ENCODE measurements around the gene EDC4. TPM values are rescaled to one million over a fixed set of nuclear protein-coding genes. Genes with fewer than 3 reads are reported as not detected.

Gene EDC4
- polyA plus RNA-seq, 1 donor = 107 TPM

DNA sequence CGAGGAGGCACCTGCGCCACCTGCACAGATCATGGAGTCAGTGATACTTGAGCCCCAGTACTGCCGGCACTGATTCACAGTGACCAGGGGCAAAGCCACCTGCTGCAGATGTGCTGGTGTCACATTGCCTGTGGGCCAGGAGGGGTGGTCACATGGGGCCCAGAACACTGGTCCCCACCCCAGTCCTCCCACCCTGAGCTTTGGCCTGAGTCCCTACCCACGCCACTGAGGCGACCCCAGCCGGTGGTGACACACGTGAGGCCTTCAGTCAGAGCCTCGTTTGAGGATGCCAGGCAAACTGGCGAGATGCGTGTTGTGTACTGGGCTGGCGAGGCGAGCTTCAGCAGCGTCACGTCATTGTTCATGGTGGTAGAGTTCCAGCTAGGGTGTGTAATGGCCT is 57.3 kb downstream of the EDC4 start:
- no peak for DNase-seq (ENCODE audit: low read depth)

DNA sequence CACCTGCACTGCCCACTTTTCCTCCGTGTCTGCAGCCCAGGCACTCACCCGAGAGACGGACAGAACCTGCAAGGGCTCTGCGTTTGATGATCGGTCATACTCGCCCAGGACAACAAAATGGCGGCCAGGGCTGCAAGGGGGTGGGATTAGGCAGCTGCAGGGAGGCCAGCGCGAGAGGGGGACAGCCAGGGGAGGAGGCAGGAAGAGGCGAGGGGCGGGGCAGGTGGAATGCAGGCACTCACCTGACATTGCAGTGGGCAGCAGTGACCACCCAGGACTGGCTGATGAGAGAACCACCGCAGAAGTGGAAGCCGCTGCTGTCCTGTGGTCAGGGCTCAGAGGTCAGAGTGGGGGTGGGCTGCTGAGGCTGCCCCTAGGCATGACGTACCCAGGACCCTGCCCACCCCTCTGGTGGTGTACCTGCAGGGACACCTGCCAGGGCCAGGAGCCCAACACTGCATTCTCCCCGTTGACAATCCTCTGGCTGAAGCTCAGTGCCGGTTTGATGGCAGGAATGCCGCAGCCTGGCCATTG is 57.9 kb downstream of the EDC4 start:
- DNase-seq (ENCODE audit: low read depth) = no peak

Other genes with a start within 250 kb of the EDC4 start
- gene CARMIL2, start 227.9 kb upstream of the EDC4 start, polyA plus RNA-seq (ENCODE audit: insufficient read length) = 0.24 TPM
- 14.3 TPM for gene ACD, start 212.8 kb upstream of the EDC4 start, polyA plus RNA-seq (ENCODE audit: insufficient read length)
- 1.0 TPM for gene PARD6A, start 212.1 kb upstream of the EDC4 start, polyA plus RNA-seq (ENCODE audit: insufficient read length)
- gene ENKD1, start 206.3 kb upstream of the EDC4 start, polyA plus RNA-seq (ENCODE audit: insufficient read length) = 7.6 TPM
- 2.4 TPM for gene C16orf86, start 206.2 kb upstream of the EDC4 start, polyA plus RNA-seq (ENCODE audit: insufficient read length)
- gene GFOD2, start 153.7 kb upstream of the EDC4 start, polyA plus RNA-seq (ENCODE audit: insufficient read length) = 13.5 TPM
- 23.6 TPM for gene RANBP10, start 66.5 kb upstream of the EDC4 start, polyA plus RNA-seq (ENCODE audit: insufficient read length)
- gene TSNAXIP1, start 66.2 kb upstream of the EDC4 start, polyA plus RNA-seq (ENCODE audit: insufficient read length) = 1.4 TPM
- gene THAP11, start 30.7 kb upstream of the EDC4 start, polyA plus RNA-seq (ENCODE audit: insufficient read length) = 24.7 TPM
- gene NUTF2, start 26.1 kb upstream of the EDC4 start, polyA plus RNA-seq (ENCODE audit: insufficient read length) = 120 TPM
- 32.1 TPM for gene CENPT, start 25.4 kb upstream of the EDC4 start, polyA plus RNA-seq (ENCODE audit: insufficient read length)
- gene NRN1L, start 11.8 kb downstream of the EDC4 start, polyA plus RNA-seq (ENCODE audit: insufficient read length) = 1.1 TPM
- 21.0 TPM for gene PSKH1, start 20.2 kb downstream of the EDC4 start, polyA plus RNA-seq (ENCODE audit: insufficient read length)
- gene CTRL, start 58.8 kb downstream of the EDC4 start, polyA plus RNA-seq (ENCODE audit: insufficient read length) = 4.3 TPM
- gene PSMB10, start 63.8 kb downstream of the EDC4 start, polyA plus RNA-seq (ENCODE audit: insufficient read length) = 26.0 TPM
- gene LCAT, start 71.1 kb downstream of the EDC4 start, polyA plus RNA-seq (ENCODE audit: insufficient read length) = 20.3 TPM
- 40.4 TPM for gene SLC12A4, start 95.6 kb downstream of the EDC4 start, polyA plus RNA-seq (ENCODE audit: insufficient read length)
- not detected for gene DPEP3, start 107.4 kb downstream of the EDC4 start, polyA plus RNA-seq (ENCODE audit: insufficient read length)
- gene DPEP2, start 126.4 kb downstream of the EDC4 start, polyA plus RNA-seq (ENCODE audit: insufficient read length) = 1.5 TPM
- gene DPEP2NB, start 142.9 kb downstream of the EDC4 start, polyA plus RNA-seq (ENCODE audit: insufficient read length) = not detected
- gene DDX28, start 150.2 kb downstream of the EDC4 start, polyA plus RNA-seq (ENCODE audit: insufficient read length) = 4.8 TPM
- gene DUS2, start 150.2 kb downstream of the EDC4 start, polyA plus RNA-seq (ENCODE audit: insufficient read length) = 10.1 TPM
- gene NFATC3, start 212.3 kb downstream of the EDC4 start, polyA plus RNA-seq (ENCODE audit: insufficient read length) = 27.6 TPM

Measured in forelimb muscle (tissue), 1 donor.